NCI-H1694 treated with DMSO at 0.1 percent for 48 hours (cell line): ENCODE data around the gene PPP6R2.

Experiments
- DNase-seq: peaks from one replicate; lab custom pipeline; 2025; lab: John Stamatoyannopoulos, UW

Gene PPP6R2

GRCh38 chr22:50471197-50471847, 128.2 kb downstream of the PPP6R2 start:
- no peak for DNase-seq

GRCh38 chr22:50471962-50472361, 128.8 kb downstream of the PPP6R2 start:
- no peak for DNase-seq

- peak; percentile 10 for DNase-seq
Observed at GRCh38 chr22:50473088-50473487, 130.0 kb downstream of the PPP6R2 start.

- no peak for DNase-seq
Observed at GRCh38 chr22:50473855-50474671, 130.9 kb downstream of the PPP6R2 start.

DNA sequence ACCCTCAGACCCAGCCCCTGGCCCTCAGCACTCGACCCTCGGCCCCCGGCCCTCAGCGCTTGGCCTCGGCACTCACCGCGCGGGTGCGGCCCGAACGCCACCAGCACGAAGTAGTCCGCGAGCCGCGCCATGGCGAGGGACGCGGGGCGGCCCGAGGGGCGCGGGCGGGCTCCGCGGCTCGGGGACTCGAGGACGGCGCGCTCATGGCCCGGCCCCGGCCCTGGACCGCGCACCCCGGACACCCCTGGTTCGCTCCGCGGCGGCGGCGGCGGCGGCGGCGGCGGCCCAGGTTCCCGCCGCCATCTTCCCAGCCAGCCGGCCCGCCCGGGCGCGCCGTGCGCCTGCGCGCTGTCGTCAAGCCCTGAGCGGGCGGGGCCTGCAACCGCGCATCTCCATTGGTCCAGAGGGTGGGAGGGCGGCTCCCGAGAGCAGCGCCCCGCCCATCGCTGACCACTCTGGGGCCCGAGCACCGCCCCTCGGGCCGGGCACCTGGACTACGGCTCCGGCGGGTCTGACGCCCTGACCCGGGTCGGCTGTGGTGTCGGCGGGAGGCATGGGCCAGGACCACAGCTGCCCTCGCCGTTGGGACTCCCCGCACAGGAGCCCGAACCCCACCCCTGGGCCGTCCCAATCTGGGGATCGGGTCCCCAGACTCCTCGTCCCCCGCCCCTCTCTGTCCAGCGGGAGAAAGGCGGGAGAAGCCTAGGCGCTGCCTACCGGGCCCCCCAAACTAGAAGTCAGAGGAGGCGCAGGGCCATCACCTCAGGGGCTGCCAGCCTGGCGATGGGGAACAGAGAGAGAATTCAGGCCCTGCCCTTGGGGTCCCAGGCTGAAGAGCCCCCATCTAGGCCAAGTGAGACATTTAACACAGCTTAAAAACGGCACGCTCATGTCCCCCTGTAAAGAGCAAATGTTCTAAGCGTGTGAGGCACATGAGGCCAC, 131.9 kb downstream of the PPP6R2 start, which contains the start of gene SBF1:
TSS of gene SBF1 (minus strand) at position 326 of the 942 bp plus-strand sequence. CDS start at position 131, 195 bp downstream.
- DNase-seq = peak; percentile 63

DNA sequence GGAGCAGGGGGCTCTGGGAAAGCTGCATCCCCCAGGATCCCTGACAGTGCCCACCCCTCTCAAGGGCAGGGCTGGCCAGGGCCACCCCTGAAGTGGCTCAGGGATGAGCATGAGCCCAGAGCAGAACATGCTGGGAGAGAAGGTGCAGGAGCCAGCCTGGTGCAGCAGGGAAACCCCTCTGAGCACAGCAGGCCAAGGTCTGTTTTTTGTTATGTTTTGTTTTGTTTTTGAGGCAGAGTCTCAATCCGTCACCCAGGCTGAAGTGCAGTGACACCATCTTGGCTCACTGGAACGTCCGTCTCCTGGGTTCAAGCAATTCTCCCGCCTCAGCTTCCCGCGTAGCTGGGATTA, 132.5 kb downstream of the PPP6R2 start:
- no peak for DNase-seq

- DNase-seq = no peak
Observed at GRCh38 chr22:50476868-50477267, 133.7 kb downstream of the PPP6R2 start.

GRCh38 chr22:50477923-50478322, 134.8 kb downstream of the PPP6R2 start:
- DNase-seq = no peak

DNA sequence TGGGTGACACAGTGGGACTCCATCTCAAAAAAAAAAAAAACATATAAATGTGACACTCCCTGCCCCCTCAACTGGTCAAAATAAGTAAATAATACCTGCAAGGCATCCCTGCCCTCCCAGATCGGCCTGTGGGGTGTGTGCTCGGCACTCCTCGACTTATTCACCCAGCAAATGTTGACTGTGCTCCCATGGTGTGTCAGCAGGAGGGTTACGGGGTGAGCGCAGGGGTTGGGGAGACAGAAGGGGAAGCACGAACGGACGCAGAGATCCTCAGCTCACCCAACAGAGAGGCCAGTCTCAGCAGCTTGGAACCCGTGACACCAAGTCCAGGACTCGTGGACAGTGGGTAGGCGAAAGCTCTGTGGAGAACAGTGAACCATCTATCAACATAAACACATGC, 136.6 kb downstream of the PPP6R2 start:
- no peak for DNase-seq

DNA sequence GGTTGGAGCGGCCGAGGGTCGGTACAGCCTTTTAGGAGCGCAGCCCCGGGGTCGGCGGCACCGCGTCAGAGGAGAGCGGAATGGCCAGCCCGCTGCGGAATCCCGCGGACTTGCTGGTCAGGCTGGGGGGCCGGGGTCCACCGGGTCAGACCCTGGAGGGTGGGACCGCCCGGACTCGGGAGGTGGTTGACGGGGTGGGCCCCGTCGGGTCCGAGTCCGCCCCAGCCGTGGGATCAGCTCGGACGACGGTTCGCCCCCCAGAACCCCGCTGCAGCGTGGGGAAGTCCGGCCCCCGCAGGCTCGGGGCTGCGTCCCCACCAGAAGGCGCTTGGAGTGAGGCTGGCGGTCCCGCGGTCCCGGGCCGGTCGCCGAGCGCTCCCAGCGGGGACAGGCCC, 137.9 kb downstream of the PPP6R2 start:
- no peak for DNase-seq

DNA sequence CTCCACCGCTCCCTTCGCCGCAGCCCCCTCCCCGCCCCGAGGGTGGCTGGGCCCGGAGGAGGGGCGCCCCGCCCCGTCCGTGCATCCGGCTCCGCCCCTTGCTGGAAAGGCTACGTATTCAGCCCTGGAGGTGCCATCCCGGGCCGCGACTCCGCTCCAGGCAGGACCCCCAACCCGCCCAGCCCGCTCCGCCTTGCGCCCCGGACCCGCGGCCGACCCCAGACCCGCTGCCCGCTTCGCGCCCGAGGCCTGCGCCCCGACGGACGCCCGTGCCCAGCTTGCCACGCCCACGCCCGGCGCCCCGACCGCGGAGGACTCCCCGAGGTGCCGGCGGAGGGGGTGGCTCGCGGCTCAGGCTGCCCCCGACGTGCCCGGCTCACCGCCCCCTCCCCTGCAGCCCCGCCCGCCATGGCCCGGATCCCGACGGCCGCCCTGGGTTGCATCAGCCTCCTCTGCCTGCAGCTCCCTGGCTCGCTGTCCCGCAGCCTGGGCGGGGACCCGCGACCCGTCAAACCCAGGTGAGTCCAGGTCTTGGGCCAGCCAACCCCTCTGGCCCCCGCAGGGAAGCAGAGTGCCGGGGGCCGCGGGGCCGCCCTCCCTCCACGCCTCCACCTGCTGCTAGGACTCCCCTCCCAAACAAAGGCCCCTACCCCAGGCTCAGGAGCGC, 138.4 kb downstream of the PPP6R2 start, which contains the start of gene ADM2:
TSS of gene ADM2 (plus strand) at position 104 of the 667 bp plus-strand sequence. CDS start at position 409, 305 bp downstream.
- no peak for DNase-seq

GRCh38 chr22:50482107-50483074, 139.3 kb downstream of the PPP6R2 start:
- peak; percentile 67 for DNase-seq

DNA sequence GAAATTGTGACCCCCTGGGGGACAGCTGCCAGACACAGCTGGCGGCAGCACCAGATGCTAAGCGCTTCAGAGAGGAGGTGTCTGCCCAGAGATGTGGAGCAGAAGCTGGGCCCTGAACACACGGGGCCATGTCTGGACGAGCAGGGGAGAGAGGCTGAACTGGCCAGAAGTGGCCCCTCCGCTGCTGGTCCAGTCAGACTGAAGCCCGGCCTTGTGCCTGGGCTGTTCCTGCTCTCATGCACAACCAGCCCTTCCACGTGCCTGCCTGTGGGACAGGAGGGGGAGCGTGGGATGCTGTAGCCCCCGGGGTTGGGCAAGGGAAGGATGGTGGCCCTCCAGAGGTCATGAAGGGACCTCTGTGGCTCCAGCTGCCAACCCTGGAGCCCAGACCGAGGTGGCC, 140.0 kb downstream of the PPP6R2 start:
- DNase-seq = no peak

DNA sequence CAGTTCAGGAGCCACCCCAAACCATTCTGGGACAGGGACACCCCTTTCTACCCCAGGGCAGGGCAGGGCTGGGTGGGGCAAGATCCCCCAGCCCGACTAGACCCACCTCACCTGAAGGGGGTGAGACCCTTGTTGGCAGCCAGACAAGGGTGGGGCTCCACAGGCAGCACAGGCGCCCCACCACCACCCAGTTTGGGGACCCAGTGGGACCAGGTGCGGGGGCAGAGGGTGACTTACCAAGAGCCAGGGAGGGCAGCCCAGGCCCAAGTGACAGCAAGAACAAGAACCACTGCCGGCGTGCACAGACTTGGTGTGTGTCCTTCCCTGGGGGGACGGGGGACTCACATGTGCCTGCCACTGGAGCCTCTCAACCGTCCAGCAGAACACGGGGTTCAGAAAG, 140.4 kb downstream of the PPP6R2 start:
- DNase-seq = no peak

- DNase-seq = no peak
Observed at GRCh38 chr22:50483977-50484853, 141.1 kb downstream of the PPP6R2 start.

- no peak for DNase-seq
Observed at GRCh38 chr22:50485221-50486131, 142.3 kb downstream of the PPP6R2 start.

DNA sequence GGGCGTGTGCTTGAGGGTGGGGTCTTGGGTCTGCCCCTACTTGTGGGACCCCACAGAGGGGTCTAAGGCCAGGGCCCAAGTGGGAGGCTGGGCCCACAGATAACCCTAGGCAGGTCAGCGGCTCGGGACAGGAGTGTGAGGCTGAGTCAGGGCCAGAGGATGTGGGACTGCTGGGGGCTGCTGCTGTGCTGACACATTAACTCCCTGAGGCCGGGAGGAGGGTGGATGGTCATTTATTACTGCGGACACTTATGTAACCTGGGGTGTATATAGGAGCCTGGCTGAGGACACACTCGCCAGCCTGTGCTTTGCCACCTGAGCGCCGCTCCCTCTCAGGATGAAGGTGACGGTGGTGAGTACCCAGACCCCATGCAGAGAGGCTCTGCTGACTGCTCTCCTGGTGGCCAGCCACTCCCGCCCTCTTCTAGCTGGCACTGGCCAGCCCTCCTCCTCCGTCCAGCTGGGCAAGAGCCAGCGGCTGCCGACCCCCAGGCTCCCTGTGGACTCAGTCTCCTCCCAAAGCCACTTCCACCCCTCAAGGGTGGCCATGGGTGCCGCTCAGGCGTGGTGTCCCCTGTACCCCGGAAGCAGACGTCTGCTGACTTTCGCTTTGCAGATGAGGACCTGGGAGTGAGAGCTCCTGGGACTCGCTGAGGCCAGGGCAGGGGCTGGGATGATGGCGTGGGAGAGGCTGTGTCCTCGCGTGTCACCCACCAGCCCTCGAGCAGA, 143.6 kb downstream of the PPP6R2 start, which contains the start of gene MIOX:
TSS of gene MIOX (plus strand) at position 299 of the 729 bp plus-strand sequence. CDS start at position 338, 39 bp downstream.
- DNase-seq = no peak
